ENCODE results near the gene PROX1.

The PROX1 gene

DNA sequence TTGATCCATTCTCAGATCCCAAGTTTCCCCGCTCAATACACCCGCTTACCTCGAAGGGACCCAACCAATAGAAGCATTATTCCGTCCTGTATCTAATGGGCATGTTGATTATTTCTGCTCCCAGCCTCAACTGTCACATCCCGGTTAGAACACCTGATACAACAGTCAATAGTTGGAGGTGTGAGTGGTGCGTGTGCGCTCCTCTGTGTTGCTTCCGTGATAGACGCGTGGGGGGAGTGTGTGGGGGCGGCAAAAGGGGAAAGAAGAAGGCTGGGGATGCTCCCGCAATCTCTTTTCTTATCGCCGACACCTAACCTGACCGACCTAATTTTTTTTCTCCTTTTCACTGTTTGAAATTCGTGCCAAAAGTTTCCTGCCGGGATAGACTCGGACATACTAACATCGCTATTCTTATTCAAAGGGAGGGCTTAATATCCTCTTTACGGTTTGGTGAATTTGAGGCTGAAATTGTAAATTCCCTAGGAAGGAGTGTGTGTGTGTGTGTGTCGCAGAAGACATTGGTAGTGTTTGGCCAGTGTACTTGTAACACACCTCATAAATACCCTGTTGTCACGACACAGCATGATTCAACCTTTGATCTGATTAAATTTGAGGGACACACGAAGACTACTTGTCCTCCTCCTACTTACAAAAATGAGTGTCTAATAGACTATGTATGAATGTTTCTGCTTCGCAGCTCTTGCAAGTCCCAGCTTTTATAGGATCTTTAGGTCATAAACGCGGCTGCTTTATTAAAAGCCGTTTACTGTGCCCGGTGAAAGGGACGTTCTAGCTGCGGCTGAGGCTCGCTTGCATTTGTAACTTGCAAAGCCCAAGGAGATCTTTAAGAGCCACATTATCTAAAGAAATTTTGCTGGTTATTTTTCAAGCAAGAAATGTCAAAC, 1.5 kb upstream of the PROX1 start:
- Histone ChIP-seq H3K9ac (no peak overlapping the region), H3K4me1 (peaks cover 14% of the 10 kb centered on the region), H3K9me3 (peaks cover 31% of the 10 kb centered on the region), H3K4me3 (no peak overlapping the region), H3K27me3 (peaks cover 58% of the 10 kb centered on the region), H3K27ac (no peak overlapping the region), H3K4me2 (no peak overlapping the region), H4K20me1 (no peaks in the 10 kb centered on the region), H3K36me3 (no peaks in the 10 kb centered on the region)
- no peak for TF ChIP-seq Cebpa-rat (IDR thresholded peaks at IDR 0.05)

DNA sequence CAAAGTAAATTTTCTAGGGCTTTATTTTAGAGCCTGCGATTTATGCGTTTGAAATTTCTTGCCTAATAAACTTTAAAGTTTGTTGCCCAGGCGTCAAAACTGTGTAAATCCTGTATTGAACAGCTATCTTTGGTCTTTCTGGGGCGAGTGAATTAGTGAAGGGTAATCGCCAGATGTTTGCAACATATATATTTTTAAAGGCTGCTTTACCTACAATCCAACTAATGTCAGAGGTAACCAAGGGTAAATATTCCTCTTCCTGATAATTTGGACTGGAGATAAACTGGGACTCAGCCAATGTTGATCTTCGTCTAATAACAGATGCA, 885 bp upstream of the PROX1 start:
- Histone ChIP-seq H4K20me1 (no peaks in the 10 kb centered on the region), H3K9me3 (peaks cover 31% of the 10 kb centered on the region), H3K27me3 (peaks cover 53% of the 10 kb centered on the region), H3K9ac (no peak overlapping the region), H3K36me3 (no peaks in the 10 kb centered on the region), H3K27ac (no peak overlapping the region), H3K4me3 (peak overlapping the region; percentile 68; the same call in 1 of the 2 replicates), H3K4me1 (peaks cover 14% of the 10 kb centered on the region), H3K4me2 (peak overlapping the region; percentile 52)
- no peak for TF ChIP-seq Cebpa-rat (IDR thresholded peaks at IDR 0.05)

DNA sequence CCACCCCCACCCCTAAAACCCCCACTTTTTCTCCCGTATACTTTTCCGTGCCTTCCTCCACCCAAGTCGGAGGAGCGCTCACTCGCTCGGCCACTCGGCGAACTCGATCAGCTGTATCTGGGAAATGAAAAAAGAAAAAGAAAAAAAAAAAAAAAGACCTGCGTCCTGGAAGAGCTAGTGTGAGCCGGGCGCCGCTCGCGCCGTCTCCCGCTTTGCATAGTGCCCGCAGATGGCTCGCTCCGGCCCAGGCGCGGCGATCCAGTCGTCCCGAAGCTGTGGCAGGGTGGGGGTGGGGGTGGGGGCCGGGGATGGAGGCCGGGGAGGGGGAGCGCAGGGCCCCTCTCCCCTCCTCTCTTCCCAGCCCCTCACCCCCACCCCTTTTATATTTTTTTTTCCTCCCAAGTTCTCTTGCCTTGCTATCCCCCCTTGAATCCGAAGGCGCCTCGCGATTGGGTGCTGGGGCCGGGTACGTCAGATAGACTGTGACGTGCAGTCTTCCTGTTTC, 299 bp upstream of the PROX1 start:
- Histone ChIP-seq H3K9ac (no peak overlapping the region), H4K20me1 (no peaks in the 10 kb centered on the region), H3K4me3 (peak overlapping the region; percentile 68), H3K36me3 (no peaks in the 10 kb centered on the region), H3K9me3 (peaks cover 25% of the 10 kb centered on the region), H3K4me2 (peak overlapping the region; percentile 71), H3K27ac (no peak overlapping the region), H3K4me1 (peaks cover 14% of the 10 kb centered on the region), H3K27me3 (peaks cover 47% of the 10 kb centered on the region)
- TF ChIP-seq Cebpa-rat (IDR thresholded peaks at IDR 0.05), result no peak

DNA sequence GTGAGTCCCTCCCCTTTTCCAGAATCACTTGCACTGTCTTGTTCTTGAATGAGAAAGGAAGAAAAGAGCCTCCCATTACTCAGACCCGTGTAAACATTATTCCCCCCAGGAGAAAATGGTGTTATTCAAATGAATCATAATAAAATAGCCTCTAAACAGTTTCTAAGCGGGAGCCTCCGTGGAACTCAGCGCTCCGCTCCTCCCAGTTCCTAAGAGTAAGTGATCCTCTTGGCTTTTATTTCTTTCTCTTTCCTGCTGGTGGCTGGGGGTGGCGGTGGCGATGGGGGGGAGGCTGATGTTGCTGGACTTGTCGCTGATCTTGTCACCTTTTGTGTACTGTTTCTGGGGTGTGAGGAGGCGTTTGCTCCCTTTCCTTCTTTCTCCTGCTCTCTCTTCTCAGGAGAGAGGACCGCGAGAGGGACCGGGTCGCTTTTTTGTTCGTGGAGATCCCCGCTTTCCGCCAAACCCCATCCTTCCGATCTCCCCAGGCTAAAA, 781 bp downstream of the PROX1 start:
- peaks cover 14% of the 10 kb centered on the region for H3K4me1 ChIP-seq
- H4K20me1 ChIP-seq, result no peaks in the 10 kb centered on the region
- peaks cover 14% of the 10 kb centered on the region for H3K9me3 ChIP-seq
- H3K27ac ChIP-seq, result peak overlapping the region; percentile 15; the same call in 1 of the 2 replicates
- peak overlapping the region; percentile 71 for H3K4me2 ChIP-seq
- H3K36me3 ChIP-seq, result no peaks in the 10 kb centered on the region
- peaks cover 36% of the 10 kb centered on the region for H3K27me3 ChIP-seq
- TF ChIP-seq Cebpa-rat (IDR thresholded peaks at IDR 0.05), result no peak
- H3K9ac ChIP-seq, result peak overlapping the region; percentile 53
- H3K4me3 ChIP-seq, result peak overlapping the region; percentile 68

DNA sequence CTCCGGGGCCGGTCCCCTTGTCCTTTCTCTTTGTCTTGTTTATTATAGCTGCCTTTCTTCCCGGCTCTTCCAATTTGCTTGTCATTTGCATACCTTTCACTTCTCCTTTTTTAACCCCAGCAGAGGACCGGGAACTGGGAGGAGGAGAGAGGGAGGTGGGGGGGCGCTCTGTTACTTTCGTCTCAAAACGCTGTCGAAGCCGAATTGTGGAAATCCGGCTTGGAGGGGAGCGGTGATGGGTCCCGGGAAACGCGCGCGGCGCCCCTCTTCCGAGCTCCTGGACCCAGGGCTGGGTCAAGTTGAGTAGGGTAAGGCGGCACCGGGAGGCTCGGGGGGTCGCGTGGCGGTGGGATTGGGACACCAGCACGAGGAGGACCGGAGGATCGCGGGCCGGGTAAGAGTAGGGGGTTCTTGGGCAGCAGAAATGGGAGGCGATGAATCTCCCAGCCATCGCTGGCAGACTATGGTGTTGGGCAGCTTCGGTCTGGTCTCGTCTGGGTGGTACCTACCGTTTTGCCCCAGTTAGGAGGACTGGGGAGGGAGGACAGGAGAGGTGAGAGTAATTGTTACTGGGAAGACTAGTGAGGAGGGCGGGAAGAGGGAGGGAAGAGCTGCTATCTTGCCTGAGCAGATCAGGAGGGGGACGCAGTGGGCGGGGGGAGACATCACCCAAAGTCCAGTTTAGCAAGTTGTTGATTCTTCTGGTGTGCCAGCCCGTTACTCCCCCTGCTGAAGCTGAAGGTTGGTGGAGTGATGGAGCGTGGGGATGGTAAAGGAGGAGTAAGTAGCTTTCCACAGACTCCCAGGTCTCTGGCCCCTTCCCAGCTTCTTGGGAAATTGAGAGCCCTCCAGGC, 1.5 kb downstream of the PROX1 start:
- H3K4me1 ChIP-seq, result peaks cover 12% of the 10 kb centered on the region
- peaks cover 30% of the 10 kb centered on the region for H3K27me3 ChIP-seq
- peak overlapping the region; percentile 68 for H3K4me3 ChIP-seq
- H3K9me3 ChIP-seq, result peaks cover 11% of the 10 kb centered on the region
- peak overlapping the region; percentile 15; the same call in 1 of the 2 replicates for H3K27ac ChIP-seq
- H3K36me3 ChIP-seq, result no peaks in the 10 kb centered on the region
- peak overlapping the region; percentile 71 for H3K4me2 ChIP-seq
- TF ChIP-seq Cebpa-rat (IDR thresholded peaks at IDR 0.05), result no peak
- H4K20me1 ChIP-seq, result no peaks in the 10 kb centered on the region
- H3K9ac ChIP-seq, result peak overlapping the region; percentile 53

DNA sequence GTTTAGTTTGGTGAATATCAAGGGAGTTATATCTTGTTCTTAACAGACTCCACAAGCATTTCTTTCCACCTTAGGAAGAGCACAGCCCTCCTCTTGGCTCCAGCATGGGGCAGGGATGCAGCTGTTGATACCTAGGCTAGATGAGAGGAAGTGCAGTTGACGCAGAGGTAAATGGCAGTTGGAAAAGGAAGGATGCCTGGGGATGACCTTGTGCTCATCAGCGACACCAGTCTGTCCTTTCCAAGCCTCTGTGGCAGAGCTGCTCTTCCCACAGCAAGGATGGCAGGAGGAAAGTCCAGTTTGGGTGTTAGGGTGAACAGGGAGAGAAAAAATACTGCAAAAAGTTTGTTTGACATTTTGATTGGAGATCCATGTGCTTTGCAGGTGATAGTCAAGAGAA, 6.2 kb downstream of the PROX1 start:
- Histone ChIP-seq H3K9ac (no peak overlapping the region), H3K4me3 (no peak overlapping the region), H3K27me3 (no peaks in the 10 kb centered on the region), H4K20me1 (no peaks in the 10 kb centered on the region), H3K9me3 (no peaks in the 10 kb centered on the region), H3K4me1 (peaks cover 10% of the 10 kb centered on the region; the same call in 1 of the 2 replicates), H3K36me3 (no peaks in the 10 kb centered on the region), H3K27ac (no peak overlapping the region), H3K4me2 (no peak overlapping the region)
- no peak for TF ChIP-seq Cebpa-rat (IDR thresholded peaks at IDR 0.05)

DNA sequence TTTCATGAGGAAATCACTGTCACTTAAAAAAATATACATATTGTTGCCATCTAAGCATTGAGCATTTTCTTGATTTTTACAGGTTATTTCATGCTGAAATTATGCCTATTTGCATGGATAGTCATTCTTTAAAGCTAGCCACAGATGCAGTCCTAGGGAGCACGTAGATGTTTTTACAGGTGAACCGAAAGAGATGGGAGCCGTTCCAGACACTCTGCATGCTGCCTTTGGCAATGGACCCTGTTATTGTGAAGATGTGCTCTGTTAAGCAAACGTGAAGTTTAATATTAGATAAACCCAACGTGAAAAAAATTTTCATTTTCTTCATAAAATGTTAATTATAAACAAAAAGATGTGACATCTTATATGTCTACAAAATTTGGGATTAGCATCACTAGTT, 7.1 kb downstream of the PROX1 start:
- Histone ChIP-seq H4K20me1 (no peaks in the 10 kb centered on the region), H3K4me1 (peaks cover 16% of the 10 kb centered on the region; the same call in 1 of the 2 replicates), H3K4me3 (no peak overlapping the region), H3K9ac (no peak overlapping the region), H3K36me3 (no peaks in the 10 kb centered on the region), H3K27me3 (no peaks in the 10 kb centered on the region), H3K4me2 (no peak overlapping the region), H3K27ac (no peak overlapping the region), H3K9me3 (no peaks in the 10 kb centered on the region)
- no peak for TF ChIP-seq Cebpa-rat (IDR thresholded peaks at IDR 0.05)

DNA sequence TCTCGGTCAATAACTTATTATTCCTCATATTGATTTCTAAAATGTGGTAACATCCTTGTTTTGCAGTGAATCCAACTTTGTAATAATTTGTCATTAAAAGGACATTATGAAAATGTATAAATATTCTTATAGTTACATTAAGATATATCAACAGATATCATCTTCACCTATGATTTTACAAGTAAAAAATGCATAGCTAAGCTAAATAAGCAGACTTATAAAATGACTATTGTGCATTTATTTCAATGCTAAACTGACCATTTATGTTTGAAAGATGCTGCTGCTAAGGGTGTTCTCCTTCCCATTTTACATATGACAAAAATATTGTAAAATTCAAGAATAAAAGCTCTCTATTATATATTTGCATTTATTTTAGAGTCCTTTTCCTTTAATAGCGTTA, 7.8 kb downstream of the PROX1 start:
- no peak for TF ChIP-seq Cebpa-rat (IDR thresholded peaks at IDR 0.05)
- H3K9me3 ChIP-seq, result no peaks in the 10 kb centered on the region
- no peaks in the 10 kb centered on the region for H3K27me3 ChIP-seq
- no peak overlapping the region for H3K27ac ChIP-seq
- H3K36me3 ChIP-seq, result no peaks in the 10 kb centered on the region
- no peak overlapping the region for H3K4me2 ChIP-seq
- H4K20me1 ChIP-seq, result no peaks in the 10 kb centered on the region
- peaks cover 16% of the 10 kb centered on the region; the same call in 1 of the 2 replicates for H3K4me1 ChIP-seq
- no peak overlapping the region for H3K9ac ChIP-seq
- H3K4me3 ChIP-seq, result no peak overlapping the region

DNA sequence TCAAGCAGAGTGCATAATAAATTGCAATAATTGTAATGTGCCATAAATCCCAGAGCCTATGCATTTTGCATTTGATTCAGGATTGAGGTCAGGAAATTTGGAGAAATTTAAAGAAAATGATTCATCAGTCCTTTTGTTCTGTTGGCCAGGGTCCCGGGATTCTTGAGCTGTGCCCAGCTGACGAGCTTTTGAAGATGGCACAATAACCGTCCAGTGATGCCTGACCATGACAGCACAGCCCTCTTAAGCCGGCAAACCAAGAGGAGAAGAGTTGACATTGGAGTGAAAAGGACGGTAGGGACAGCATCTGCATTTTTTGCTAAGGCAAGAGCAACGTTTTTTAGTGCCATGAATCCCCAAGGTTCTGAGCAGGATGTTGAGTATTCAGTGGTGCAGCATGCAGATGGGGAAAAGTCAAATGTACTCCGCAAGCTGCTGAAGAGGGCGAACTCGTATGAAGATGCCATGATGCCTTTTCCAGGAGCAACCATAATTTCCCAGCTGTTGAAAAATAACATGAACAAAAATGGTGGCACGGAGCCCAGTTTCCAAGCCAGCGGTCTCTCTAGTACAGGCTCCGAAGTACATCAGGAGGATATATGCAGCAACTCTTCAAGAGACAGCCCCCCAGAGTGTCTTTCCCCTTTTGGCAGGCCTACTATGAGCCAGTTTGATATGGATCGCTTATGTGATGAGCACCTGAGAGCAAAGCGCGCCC, 8.7 kb downstream of the PROX1 start:
- Histone ChIP-seq H3K4me1 (peaks cover 16% of the 10 kb centered on the region; the same call in 1 of the 2 replicates), H4K20me1 (no peaks in the 10 kb centered on the region), H3K4me2 (no peak overlapping the region), H3K9me3 (no peaks in the 10 kb centered on the region), H3K9ac (no peak overlapping the region), H3K27ac (no peak overlapping the region), H3K4me3 (no peak overlapping the region), H3K27me3 (no peaks in the 10 kb centered on the region), H3K36me3 (no peaks in the 10 kb centered on the region)
- TF ChIP-seq Cebpa-rat (IDR thresholded peaks at IDR 0.05), result no peak
